GM21423 (cell line): Measurements from ENCODE around the gene ECI1.
A peak's percentile ranks its signal among the peaks of the same experiment; 100 is the strongest.
"Not testable (repeated sequence)": the region's sequence is repeated elsewhere in the genome, so short reads cannot be mapped to it uniquely, and the experiment has no call there.

Experiments used
- ATAC-seq: cut with Tn5 transposase; IDR thresholded peaks from one replicate; pipeline ENCODE4 v1.9.1; 2021; ENCODE audit warnings: mild to moderate bottlenecking, moderate library complexity; ENCODE audit not compliant: unreplicated experiment

ECI1 gene

GRCh38 chr16:2212362-2213324 is 38.7 kb downstream of the ECI1 start:
- ATAC-seq, result no peak

- ATAC-seq, result no peak
These were observed 39.5 kb downstream of the ECI1 start for GRCh38 chr16:2211923-2212347.

- no peak for ATAC-seq
These were observed 40.7 kb downstream of the ECI1 start, which contains the start of gene BRICD5 for GRCh38 chr16:2210386-2211365. Gene BRICD5 (minus strand): TSS chr16:2210863. CDS start chr16:2210833, 30 bp downstream.

- ATAC-seq, result no peak
These were observed 41.4 kb downstream of the ECI1 start for GRCh38 chr16:2210009-2210332.

- no peak for ATAC-seq
These were observed 42.0 kb downstream of the ECI1 start for GRCh38 chr16:2209258-2210008.

GRCh38 chr16:2208772-2209171 is 42.6 kb downstream of the ECI1 start:
- ATAC-seq, result no peak

GRCh38 chr16:2208308-2208707 is 43.1 kb downstream of the ECI1 start:
- ATAC-seq, result no peak

- ATAC-seq, result no peak
These were observed 43.5 kb downstream of the ECI1 start for GRCh38 chr16:2207872-2208271.

GRCh38 chr16:2206780-2207433 is 44.5 kb downstream of the ECI1 start:
- no peak for ATAC-seq

- ATAC-seq, result no peak
These were observed 45.0 kb downstream of the ECI1 start for GRCh38 chr16:2206420-2206779.

GRCh38 chr16:2205967-2206313 is 45.4 kb downstream of the ECI1 start:
- peak; percentile 8 for ATAC-seq

GRCh38 chr16:2205104-2205966 is 46.1 kb downstream of the ECI1 start, which contains the start of gene MLST8:
Gene MLST8 (plus strand): TSS chr16:2205454. CDS start chr16:2206086, 632 bp downstream.
- ATAC-seq, result peak; percentile 75

GRCh38 chr16:2204416-2205103 is 46.8 kb downstream of the ECI1 start:
- no peak for ATAC-seq

GRCh38 chr16:2203119-2203688 is 48.2 kb downstream of the ECI1 start:
- ATAC-seq, result not testable (repeated sequence)

GRCh38 chr16:2200313-2200712 is 51.1 kb downstream of the ECI1 start:
- ATAC-seq, result no peak

GRCh38 chr16:2199621-2200139 is 51.7 kb downstream of the ECI1 start:
- no peak for ATAC-seq

GRCh38 chr16:2199095-2199494 is 52.3 kb downstream of the ECI1 start:
- no peak for ATAC-seq

- no peak for ATAC-seq
These were observed 53.1 kb downstream of the ECI1 start for GRCh38 chr16:2198283-2198682.
